LNCaP clone FGC (cell line): ENCODE data around the gene GRM8.

Source experiments
- DNase-seq: peaks from one replicate; pipeline ENCODE4 v3.0.0-alpha.2; 2011; ENCODE audit warnings: low read depth
- H3K4me3 ChIP-seq: 2 replicates; pipeline ENCODE4 v1.5.1; 2011; ENCODE audit warnings: mild to moderate bottlenecking, low read depth, low read length, control low read depth
- CTCF ChIP-seq: IDR thresholded peaks from 2 replicates; pipeline ENCODE4 v1.5.1; 2012; ENCODE audit warnings: mild to moderate bottlenecking; ENCODE audit not compliant: control insufficient read depth, insufficient read depth; ENCODE audit errors: extremely low read depth

Gene GRM8

GRCh38 chr7:126723966-126724544 lies 528.7 kb downstream of the GRM8 start:
- H3K4me3 ChIP-seq: no peak overlapping the region
- no peak for TF ChIP-seq CTCF
- no peak for DNase-seq

- no peak overlapping the region for H3K4me3 ChIP-seq
- no peak for TF ChIP-seq CTCF
- DNase-seq: no peak
These were observed 532.5 kb downstream of the GRM8 start for GRCh38 chr7:126720232-126720631.

GRCh38 chr7:126718419-126718818 lies 534.3 kb downstream of the GRM8 start:
- no peak for DNase-seq
- H3K4me3 ChIP-seq: no peak overlapping the region
- no peak for TF ChIP-seq CTCF

GRCh38 chr7:126716321-126716720 lies 536.4 kb downstream of the GRM8 start:
- no peak overlapping the region for H3K4me3 ChIP-seq
- TF ChIP-seq CTCF: no peak
- no peak for DNase-seq

- H3K4me3 ChIP-seq: no peak overlapping the region
- TF ChIP-seq CTCF: no peak
- DNase-seq: no peak
These were observed 537.7 kb downstream of the GRM8 start for GRCh38 chr7:126715076-126715475.

- TF ChIP-seq CTCF: no peak
- no peak overlapping the region for H3K4me3 ChIP-seq
- no peak for DNase-seq
These were observed 550.3 kb downstream of the GRM8 start for GRCh38 chr7:126702242-126703016.
